GM23248 (cell line): Measurements from ENCODE around the gene ACSS1. TPM values are rescaled to one million over a fixed set of nuclear protein-coding genes. Genes with fewer than 3 reads are reported as not detected.
"Not testable (repeated sequence)": the region's sequence is repeated elsewhere in the genome, so short reads cannot be mapped to it uniquely, and the experiment has no call there.

Source experiments
- DNase-seq: peaks from one replicate; pipeline ENCODE4 v3.0.0-alpha.2; 2015
- H2AFZ ChIP-seq: fragments of 200-600 bp; sonication (generic); 2 replicates; pipeline ENCODE4 v1.6.1; 2016; ENCODE audit warnings: antibody characterized with exemption
- H3F3A ChIP-seq: fragments of 200-600 bp; sonication (generic); 2 replicates; pipeline ENCODE4 v1.6.1; 2016; ENCODE audit warnings: mild to moderate bottlenecking, antibody characterized with exemption, mixed run types; ENCODE audit not compliant: insufficient read depth
- H3K27ac ChIP-seq: fragments of 200-600 bp; sonication (generic); 2 replicates; pipeline ENCODE4 v1.5.1; 2016; ENCODE audit warnings: mild to moderate bottlenecking
- H3K27me3 ChIP-seq: fragments of 200-600 bp; sonication (generic); replicated peaks from 2 replicates; pipeline ENCODE4 v1.6.1; 2016; ENCODE audit warnings: mild to moderate bottlenecking; ENCODE audit not compliant: insufficient read depth
- H3K36me3 ChIP-seq: fragments of 200-600 bp; sonication (generic); 2 replicates; pipeline ENCODE4 v1.6.1; 2016; ENCODE audit warnings: low read depth, mild to moderate bottlenecking
- H3K4me1 ChIP-seq: fragments of 200-600 bp; sonication (generic); 2 replicates; pipeline ENCODE4 v1.6.1; 2016; ENCODE audit warnings: mild to moderate bottlenecking; ENCODE audit not compliant: insufficient read depth
- H3K4me2 ChIP-seq: fragments of 200-600 bp; sonication (generic); one replicate; pipeline ENCODE4 v1.6.1; 2016; ENCODE audit warnings: mild to moderate bottlenecking; ENCODE audit not compliant: unreplicated experiment
- H3K4me3 ChIP-seq: fragments of 200-600 bp; sonication (generic); 2 replicates; pipeline ENCODE4 v1.5.1; 2016; ENCODE audit warnings: mild to moderate bottlenecking
- H3K79me2 ChIP-seq: fragments of 200-600 bp; sonication (generic); 2 replicates; pipeline ENCODE4 v1.6.1; 2016; ENCODE audit warnings: mild to moderate bottlenecking; ENCODE audit not compliant: insufficient read depth
- H3K9ac ChIP-seq: fragments of 200-600 bp; sonication (generic); 2 replicates; pipeline ENCODE4 v1.6.1; 2016; ENCODE audit warnings: mild to moderate bottlenecking
- H3K9me2 ChIP-seq: fragments of 200-600 bp; sonication (generic); 2 replicates; pipeline ENCODE4 v1.6.1; 2016; ENCODE audit warnings: mixed run types, mild to moderate bottlenecking, moderate library complexity; ENCODE audit not compliant: insufficient read depth
- H3K9me3 ChIP-seq: fragments of 200-600 bp; sonication (generic); one replicate; pipeline ENCODE4 v1.6.1; 2017; ENCODE audit warnings: low read depth
- H4K20me1 ChIP-seq: fragments of 200-600 bp; sonication (generic); 2 replicates; pipeline ENCODE4 v1.6.0; 2016; ENCODE audit not compliant: insufficient read depth
- EZH2 ChIP-seq: fragments of 200-600 bp; sonication (generic); IDR thresholded peaks from 2 replicates; pipeline ENCODE4 v1.6.1; 2018; ENCODE audit warnings: antibody characterized with exemption, mild to moderate bottlenecking; ENCODE audit not compliant: insufficient read depth, poor library complexity, severe bottlenecking
- EZH2phosphoT487 ChIP-seq: fragments of 200-600 bp; sonication (generic); IDR thresholded peaks from 2 replicates; pipeline ENCODE4 v1.6.1; 2018; ENCODE audit warnings: antibody characterized with exemption, moderate library complexity, mild to moderate bottlenecking, low read depth; ENCODE audit not compliant: insufficient read depth
- WGBS, 2 experiments: methylation state at CpG; one replicate each; pipeline ENCODE4 v1.1.6; 2015 to 2017; ENCODE audit warnings: low lambda C conversion rate in 2 of 2, low coverage in 1 of 2; ENCODE audit errors: missing lambda C conversion rate in 2 of 2; 5-methylcytosine and 5-hydroxymethylcytosine counted together
- in situ Hi-C: fragments of 300-500 bp; cut with MboI; formaldehyde crosslinking; loops from 2 replicates; pipeline ENCODE4 v1.15.0; 2020
- polyA plus RNA-seq: library from polyadenylated mRNA; unstranded; fragments of >200 nt; fragmentation: Nextera tagmentation; extraction: Ambion mirVana; gene quantifications from 2 replicates; pipeline ENCODE4 v1.2.1, GENCODE V29; 2016
- total RNA-seq: library from RNA; depleted of rRNA; stranded (reverse); fragments of >200 nt; shearing (Covaris generic); gene quantifications from 2 replicates; pipeline ENCODE4 v1.2.3, GENCODE V29; 2014

Gene ACSS1
- total and polyA plus RNA-seq, 2 experiments from 2014 or later, result 0.94 to 1.1 TPM

GRCh38 chr20:25003002-25003401 is 54.9 kb downstream of the ACSS1 start:
- Histone ChIP-seq H3K4me1 (peaks cover 10% of the 10 kb centered on the region), H2AFZ (no peak overlapping the region), H3K9ac (no peak overlapping the region), H3K36me3 (no peaks in the 10 kb centered on the region), H3K4me3 (no peak overlapping the region), H3K9me3 (no peaks in the 10 kb centered on the region), H3K4me2 (no peak overlapping the region), H3K9me2 (no peaks in the 10 kb centered on the region), H4K20me1 (no peaks in the 10 kb centered on the region), H3K27ac (no peak overlapping the region), H3K79me2 (no peaks in the 10 kb centered on the region), H3K27me3 (no peaks in the 10 kb centered on the region), H3F3A (peaks cover 8% of the 10 kb centered on the region)
- 79 to 86% methylated on average over 1 of the region's 1 CpG for WGBS, 2 experiments
- in situ Hi-C loops, result loop anchor here (25.0 kb wide), 1 partner anchor 684 kb away; the partner anchor contains the start of gene ZNF337
- DNase-seq, result no peak
- TF ChIP-seq EZH2, result no peak
- no peak for TF ChIP-seq EZH2phosphoT487

DNA sequence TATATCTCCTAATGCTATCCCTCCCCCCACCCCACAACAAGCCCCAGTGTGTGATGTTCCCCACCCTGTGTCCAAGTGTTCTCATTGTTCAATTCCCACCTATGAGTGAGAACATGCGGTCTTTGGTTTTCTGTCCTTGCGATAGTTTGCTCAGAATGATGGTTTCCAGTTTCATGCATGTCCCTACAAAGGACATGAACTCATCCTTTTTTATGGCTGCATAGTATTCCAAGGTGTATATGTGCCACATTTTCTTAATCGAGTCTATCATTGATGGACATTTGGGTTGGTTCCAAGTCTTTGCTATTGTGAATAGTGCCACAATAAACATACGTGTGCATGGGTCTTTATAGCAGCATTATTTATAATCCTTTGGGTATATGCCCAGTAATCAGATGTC is 56.6 kb downstream of the ACSS1 start:
- in situ Hi-C loops, result loop anchor here (25.0 kb wide), 1 partner anchor 686 kb away; the partner anchor contains the start of gene ZNF337
- H3K4me2 ChIP-seq, result not testable (repeated sequence)
- WGBS, 2 experiments, result 91 to 93% methylated on average over 4 of the region's 4 CpGs

GRCh38 chr20:25000268-25000801 is 57.6 kb downstream of the ACSS1 start:
- peaks cover 8% of the 10 kb centered on the region for H3F3A ChIP-seq
- no peak overlapping the region for H3K4me3 ChIP-seq
- no peak overlapping the region for H3K9ac ChIP-seq
- in situ Hi-C loops, result loop anchor here (25.0 kb wide), 1 partner anchor 687 kb away; the partner anchor contains the start of gene ZNF337
- H3K4me2 ChIP-seq, result peak overlapping the region; percentile 15
- no peak overlapping the region for H2AFZ ChIP-seq
- H3K79me2 ChIP-seq, result no peaks in the 10 kb centered on the region
- peak overlapping the region; percentile 59 for H3K27ac ChIP-seq
- TF ChIP-seq EZH2phosphoT487 (no peak), EZH2 (no peak)
- H3K27me3 ChIP-seq, result no peaks in the 10 kb centered on the region
- no peaks in the 10 kb centered on the region for H3K9me3 ChIP-seq
- H3K36me3 ChIP-seq, result no peaks in the 10 kb centered on the region
- peak; percentile 94 for DNase-seq
- H3K4me1 ChIP-seq, result peaks cover 10% of the 10 kb centered on the region
- 4 to 7% methylated on average over 4 of the region's 4 CpGs for WGBS, 2 experiments
- no peaks in the 10 kb centered on the region for H4K20me1 ChIP-seq
- no peaks in the 10 kb centered on the region for H3K9me2 ChIP-seq

More for the DNA sequence above, 56.6 kb downstream of the ACSS1 start:
- H3K27me3 ChIP-seq, H2AFZ ChIP-seq, H3K9me2 ChIP-seq, H3K36me3 ChIP-seq, H3F3A ChIP-seq, H4K20me1 ChIP-seq, H3K79me2 ChIP-seq, H3K9me3 ChIP-seq, H3K4me3 ChIP-seq, H3K9ac ChIP-seq, H3K27ac ChIP-seq, DNase-seq: not testable (repeated sequence)
- H3K4me1 ChIP-seq, result peaks cover 10% of the 10 kb centered on the region

GRCh38 chr20:24999568-24999967 is 58.4 kb downstream of the ACSS1 start:
- in situ Hi-C loops, result loop anchor here (5.0 to 25.0 kb wide), 6 partner anchors 63 to 863 kb away; partner anchors contain the start of gene GINS1
- Histone ChIP-seq H3K4me2 (no peak overlapping the region), H3K4me3 (no peak overlapping the region), H3K9me2 (no peaks in the 10 kb centered on the region), H3K9ac (no peak overlapping the region), H3F3A (peaks cover 8% of the 10 kb centered on the region), H3K27me3 (no peaks in the 10 kb centered on the region), H4K20me1 (no peaks in the 10 kb centered on the region), H3K36me3 (no peaks in the 10 kb centered on the region), H2AFZ (no peak overlapping the region), H3K9me3 (no peaks in the 10 kb centered on the region), H3K27ac (no peak overlapping the region), H3K79me2 (no peaks in the 10 kb centered on the region), H3K4me1 (peaks cover 14% of the 10 kb centered on the region)
- no peak for DNase-seq
- WGBS, 2 experiments, result 81 to 88% methylated on average over 4 of the region's 4 CpGs
- TF ChIP-seq EZH2 (no peak), EZH2phosphoT487 (no peak)
